ENCODE results near the gene PTPRT. TPM values are rescaled to one million over a fixed set of nuclear protein-coding genes. Genes with fewer than 3 reads are reported as not detected.

PTPRT gene
- total and polyA plus RNA-seq, 10 of the 15 experiments (the other 5 are each of a cell fraction or from before 2014, with no cell fraction given), result not detected

GRCh38 chr20:43220612-43221011 lies 30.9 kb upstream of the PTPRT start:
- H4K20me1 ChIP-seq (ENCODE audit: control insufficient read depth, insufficient read depth), result no peaks in the 10 kb centered on the region
- POLR2A ChIA-PET, result no interaction called here
- DNase-seq (ENCODE audit: low read depth, low spot score), result no peak
- in situ Hi-C loops (cut with MboI) (no loop called here), intact Hi-C loops (cut with micrococcal nuclease; ENCODE audit: unreplicated experiment) (no loop called here)
- BruUV-seq (replicated peaks), result no TSS peak
- WGBS (ENCODE audit: insufficient coverage, insufficient replicate concordance, low lambda C conversion rate, missing lambda C conversion rate), result 0% methylated on average over 4 of the region's 4 CpGs
- H3K36me3 ChIP-seq (ENCODE audit: control insufficient read depth in 2 of 2, insufficient read depth in 2 of 2, low read length in 1 of 2), result no peaks in the 10 kb centered on the region
- no peak for ATAC-seq
- H3K27me3 ChIP-seq (replicated peaks in 1 of 2; ENCODE audit: control insufficient read depth in 2 of 2, insufficient read depth in 2 of 2, low read length in 1 of 2), result no peaks in the 10 kb centered on the region; a peak in 2 of 4 replicates
- H3K9me3 ChIP-seq (replicated peaks; ENCODE audit: control insufficient read depth, insufficient read depth, low read length), result no peaks in the 10 kb centered on the region
- H3K79me2 ChIP-seq (ENCODE audit: control insufficient read depth, insufficient read depth, low read length), result no peaks in the 10 kb centered on the region
- CTCF ChIA-PET, result no interaction called here
- TF ChIP-seq SUZ12 (IDR thresholded peaks at IDR 0.05; ENCODE audit: unreplicated experiment) (no peak), MTA3 (IDR thresholded peaks at IDR 0.05; ENCODE audit: borderline replicate concordance, low read length) (no peak), YY1 (IDR thresholded peaks at IDR 0.05; ENCODE audit: low read depth, low read length) (no peak), CHD1 (IDR thresholded peaks at IDR 0.05; ENCODE audit: low read depth, low read length) (no peak), SUPT20H (IDR thresholded peaks at IDR 0.05; ENCODE audit: borderline replicate concordance, control insufficient read depth, low read depth, low read length) (no peak), NRF1 (conservative IDR thresholded peaks at IDR 0.05; ENCODE audit: low read depth, low read length) (no peak), BRCA1 (IDR thresholded peaks at IDR 0.05; ENCODE audit: low read depth, low read length) (no peak), PAX5 (IDR thresholded peaks at IDR 0.05; ENCODE audit: borderline replicate concordance, low read depth, low read length) (no peak), CBX3 (IDR thresholded peaks at IDR 0.05; ENCODE audit: borderline replicate concordance, low read depth) (no peak), CHD2 (IDR thresholded peaks at IDR 0.05; ENCODE audit: borderline replicate concordance, low read depth, low read length) (no peak), NR2C1 (IDR thresholded peaks at IDR 0.05) (no peak)
- TF ChIP-seq, protein P1, sequence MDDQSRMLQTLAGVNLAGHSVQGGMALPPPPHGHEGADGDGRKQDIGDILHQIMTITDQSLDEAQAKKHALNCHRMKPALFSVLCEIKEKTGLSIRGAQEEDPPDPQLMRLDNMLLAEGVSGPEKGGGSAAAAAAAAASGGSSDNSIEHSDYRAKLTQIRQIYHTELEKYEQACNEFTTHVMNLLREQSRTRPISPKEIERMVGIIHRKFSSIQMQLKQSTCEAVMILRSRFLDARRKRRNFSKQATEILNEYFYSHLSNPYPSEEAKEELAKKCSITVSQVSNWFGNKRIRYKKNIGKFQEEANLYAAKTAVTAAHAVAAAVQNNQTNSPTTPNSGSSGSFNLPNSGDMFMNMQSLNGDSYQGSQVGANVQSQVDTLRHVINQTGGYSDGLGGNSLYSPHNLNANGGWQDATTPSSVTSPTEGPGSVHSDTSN (IDR thresholded peaks at IDR 0.05; ENCODE audit: insufficient replicate concordance, low read depth, low read length), result no peak
- TF ChIP-seq, protein P2, sequence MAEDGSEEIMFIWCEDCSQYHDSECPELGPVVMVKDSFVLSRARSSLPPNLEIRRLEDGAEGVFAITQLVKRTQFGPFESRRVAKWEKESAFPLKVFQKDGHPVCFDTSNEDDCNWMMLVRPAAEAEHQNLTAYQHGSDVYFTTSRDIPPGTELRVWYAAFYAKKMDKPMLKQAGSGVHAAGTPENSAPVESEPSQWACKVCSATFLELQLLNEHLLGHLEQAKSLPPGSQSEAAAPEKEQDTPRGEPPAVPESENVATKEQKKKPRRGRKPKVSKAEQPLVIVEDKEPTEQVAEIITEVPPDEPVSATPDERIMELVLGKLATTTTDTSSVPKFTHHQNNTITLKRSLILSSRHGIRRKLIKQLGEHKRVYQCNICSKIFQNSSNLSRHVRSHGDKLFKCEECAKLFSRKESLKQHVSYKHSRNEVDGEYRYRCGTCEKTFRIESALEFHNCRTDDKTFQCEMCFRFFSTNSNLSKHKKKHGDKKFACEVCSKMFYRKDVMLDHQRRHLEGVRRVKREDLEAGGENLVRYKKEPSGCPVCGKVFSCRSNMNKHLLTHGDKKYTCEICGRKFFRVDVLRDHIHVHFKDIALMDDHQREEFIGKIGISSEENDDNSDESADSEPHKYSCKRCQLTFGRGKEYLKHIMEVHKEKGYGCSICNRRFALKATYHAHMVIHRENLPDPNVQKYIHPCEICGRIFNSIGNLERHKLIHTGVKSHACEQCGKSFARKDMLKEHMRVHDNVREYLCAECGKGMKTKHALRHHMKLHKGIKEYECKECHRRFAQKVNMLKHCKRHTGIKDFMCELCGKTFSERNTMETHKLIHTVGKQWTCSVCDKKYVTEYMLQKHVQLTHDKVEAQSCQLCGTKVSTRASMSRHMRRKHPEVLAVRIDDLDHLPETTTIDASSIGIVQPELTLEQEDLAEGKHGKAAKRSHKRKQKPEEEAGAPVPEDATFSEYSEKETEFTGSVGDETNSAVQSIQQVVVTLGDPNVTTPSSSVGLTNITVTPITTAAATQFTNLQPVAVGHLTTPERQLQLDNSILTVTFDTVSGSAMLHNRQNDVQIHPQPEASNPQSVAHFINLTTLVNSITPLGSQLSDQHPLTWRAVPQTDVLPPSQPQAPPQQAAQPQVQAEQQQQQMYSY (CRISPR knock-in tag; IDR thresholded peaks at IDR 0.05), result no peak
- RAD21 ChIA-PET (ENCODE audit: unreplicated experiment), result no interaction called here
- FAIRE-seq, result no peak
- SMC1A ChIA-PET (ENCODE audit: uncharacterized antibody, unreplicated experiment), result no interaction called here
- no peaks in the 10 kb centered on the region for H3K4me1 ChIP-seq (ENCODE audit: control insufficient read depth, insufficient read depth, low read length)
- no peak overlapping the region for H2AFZ ChIP-seq (ENCODE audit: control insufficient read depth, low read depth, low read length)
- no peak overlapping the region for H3K4me3 ChIP-seq
- H3K4me2 ChIP-seq (ENCODE audit: control insufficient read depth, insufficient read depth), result no peak overlapping the region
- no peak overlapping the region for H3K27ac ChIP-seq (ENCODE audit: control insufficient read depth, insufficient read depth)
- no peak overlapping the region for H3K9ac ChIP-seq (ENCODE audit: control insufficient read depth, insufficient read depth, low read length)
